A673 (cell line): ENCODE data around the gene FTHL17.

Experiments used
- EZH2 ChIP-seq: fragments of 200-600 bp; sonication (generic); IDR thresholded peaks from 2 replicates; pipeline ENCODE4 v1.6.1; 2017; ENCODE audit warnings: borderline replicate concordance, low read depth, mild to moderate bottlenecking, mixed read lengths, antibody characterized with exemption, low read length; ENCODE audit not compliant: poor library complexity, severe bottlenecking
- TF ChIP-seq, protein P1 (sequence below): fragments of 300-800, 200-600 bp; sonication (generic); conservative IDR thresholded peaks from 2 replicates; pipeline ENCODE4 v1.5.1; 2017; ENCODE audit warnings: low read depth, mild to moderate bottlenecking, antibody characterized with exemption, low read length, moderate library complexity, mixed read lengths

DNA sequence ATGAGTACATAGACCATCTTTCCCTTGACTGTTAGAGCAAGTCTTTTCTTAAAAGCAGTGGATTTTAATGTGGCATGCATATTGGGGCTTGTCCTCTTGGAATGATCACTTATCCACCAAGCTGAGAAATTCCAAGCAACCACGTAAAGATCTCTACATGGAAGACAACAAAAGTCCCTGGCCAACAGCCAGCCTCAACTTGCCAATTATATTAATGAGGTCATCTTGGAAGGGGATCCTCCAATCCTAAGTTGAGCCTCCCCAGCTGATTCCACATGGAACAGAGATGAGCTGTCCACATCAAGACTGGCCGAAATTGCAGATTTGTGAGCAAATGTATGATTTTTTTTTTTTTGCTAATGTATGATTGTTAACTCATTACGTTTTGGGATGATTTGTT, 20.6 kb upstream of the FTHL17 start:
- TF ChIP-seq, protein P1, sequence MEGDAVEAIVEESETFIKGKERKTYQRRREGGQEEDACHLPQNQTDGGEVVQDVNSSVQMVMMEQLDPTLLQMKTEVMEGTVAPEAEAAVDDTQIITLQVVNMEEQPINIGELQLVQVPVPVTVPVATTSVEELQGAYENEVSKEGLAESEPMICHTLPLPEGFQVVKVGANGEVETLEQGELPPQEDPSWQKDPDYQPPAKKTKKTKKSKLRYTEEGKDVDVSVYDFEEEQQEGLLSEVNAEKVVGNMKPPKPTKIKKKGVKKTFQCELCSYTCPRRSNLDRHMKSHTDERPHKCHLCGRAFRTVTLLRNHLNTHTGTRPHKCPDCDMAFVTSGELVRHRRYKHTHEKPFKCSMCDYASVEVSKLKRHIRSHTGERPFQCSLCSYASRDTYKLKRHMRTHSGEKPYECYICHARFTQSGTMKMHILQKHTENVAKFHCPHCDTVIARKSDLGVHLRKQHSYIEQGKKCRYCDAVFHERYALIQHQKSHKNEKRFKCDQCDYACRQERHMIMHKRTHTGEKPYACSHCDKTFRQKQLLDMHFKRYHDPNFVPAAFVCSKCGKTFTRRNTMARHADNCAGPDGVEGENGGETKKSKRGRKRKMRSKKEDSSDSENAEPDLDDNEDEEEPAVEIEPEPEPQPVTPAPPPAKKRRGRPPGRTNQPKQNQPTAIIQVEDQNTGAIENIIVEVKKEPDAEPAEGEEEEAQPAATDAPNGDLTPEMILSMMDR: no peak
- TF ChIP-seq EZH2: no peak
